ACC112 (cell line): Measurements from ENCODE around the gene GMPPB.

Source experiments
- H2AFZ ChIP-seq: fragments of 200-600 bp; sonication (generic); one replicate; pipeline ENCODE4 v1.6.0; 2017; ENCODE audit warnings: antibody characterized with exemption, low read length; ENCODE audit not compliant: unreplicated experiment
- H3K27ac ChIP-seq: fragments of 200-600 bp; sonication (generic); 2 replicates; pipeline ENCODE4 v1.5.1; 2014; ENCODE audit warnings: low read depth, mild to moderate bottlenecking, antibody characterized with exemption, low read length, moderate library complexity
- H3K27me3 ChIP-seq: fragments of 200-600 bp; sonication (generic); 2 replicates; pipeline ENCODE4 v1.6.1; 2014; ENCODE audit warnings: mild to moderate bottlenecking, antibody characterized with exemption, low read length, moderate library complexity, mixed read lengths; ENCODE audit not compliant: insufficient read depth
- H3K36me3 ChIP-seq: fragments of 200-600 bp; sonication (generic); 2 replicates; pipeline ENCODE4 v1.6.1; 2016; ENCODE audit warnings: mild to moderate bottlenecking, antibody characterized with exemption, low read length, moderate library complexity, mixed read lengths; ENCODE audit not compliant: insufficient read depth
- H3K4me1 ChIP-seq: fragments of 200-600 bp; sonication (generic); one replicate; pipeline ENCODE4 v1.6.1; 2016; ENCODE audit warnings: low read length, mixed read lengths; ENCODE audit not compliant: insufficient read depth, unreplicated experiment, control insufficient read depth
- H3K4me3 ChIP-seq: fragments of 200-600 bp; sonication (generic); 2 replicates; pipeline ENCODE4 v1.5.1; 2014; ENCODE audit warnings: mild to moderate bottlenecking, low read depth, low read length
- H3K79me2 ChIP-seq: fragments of 200-600 bp; sonication (generic); one replicate; pipeline ENCODE4 v1.6.0; 2016; ENCODE audit warnings: low read length; ENCODE audit not compliant: control insufficient read depth, unreplicated experiment, insufficient read depth

GMPPB gene

GRCh38 chr3:49723628-49724551 lies at the start of gene GMPPB:
Gene GMPPB, minus strand, starts transcription at chr3:49723951. Its CDS starts 225 bp downstream, at chr3:49723726.
- Histone ChIP-seq H3K36me3 (no peaks in the 10 kb centered on the region), H3K4me1 (peaks cover 15% of the 10 kb centered on the region), H3K27ac (peak within 1 kb of the TSS; percentile 78), H3K4me3 (peak within 1 kb of the TSS; percentile 88), H3K79me2 (peaks cover 14% of the 10 kb centered on the region), H2AFZ (no peak within 1 kb of the TSS), H3K27me3 (no peaks in the 10 kb centered on the region)

GRCh38 chr3:49772703-49773102 lies 49.0 kb upstream of the GMPPB start:
- peaks cover 9% of the 10 kb centered on the region for H3K4me1 ChIP-seq
- no peak overlapping the region for H3K27ac ChIP-seq
- H3K36me3 ChIP-seq: peaks cover 4% of the 10 kb centered on the region
- H2AFZ ChIP-seq: no peak overlapping the region
- no peak overlapping the region for H3K4me3 ChIP-seq
- no peaks in the 10 kb centered on the region for H3K27me3 ChIP-seq
- H3K79me2 ChIP-seq: peaks cover 64% of the 10 kb centered on the region

- Histone ChIP-seq H3K27ac (no peak overlapping the region), H3K36me3 (peaks cover 4% of the 10 kb centered on the region), H3K27me3 (no peaks in the 10 kb centered on the region), H2AFZ (no peak overlapping the region), H3K4me3 (no peak overlapping the region), H3K4me1 (peaks cover 9% of the 10 kb centered on the region), H3K79me2 (peaks cover 56% of the 10 kb centered on the region)
Measured at GRCh38 chr3:49771340-49771938, 47.7 kb upstream of the GMPPB start.

- Histone ChIP-seq H3K27me3 (no peaks in the 10 kb centered on the region), H3K4me3 (no peak overlapping the region), H3K4me1 (peaks cover 6% of the 10 kb centered on the region), H3K27ac (no peak overlapping the region), H2AFZ (no peak overlapping the region), H3K36me3 (peaks cover 6% of the 10 kb centered on the region), H3K79me2 (peaks cover 56% of the 10 kb centered on the region)
Measured at GRCh38 chr3:49769926-49770325, 46.2 kb upstream of the GMPPB start.

- no peak overlapping the region for H2AFZ ChIP-seq
- no peak overlapping the region for H3K27ac ChIP-seq
- H3K36me3 ChIP-seq: peaks cover 11% of the 10 kb centered on the region
- peaks cover 57% of the 10 kb centered on the region for H3K79me2 ChIP-seq
- no peaks in the 10 kb centered on the region for H3K27me3 ChIP-seq
- H3K4me3 ChIP-seq: no peak overlapping the region
- H3K4me1 ChIP-seq: peaks cover under 1% of the 10 kb centered on the region
Measured at GRCh38 chr3:49769286-49769915, 45.6 kb upstream of the GMPPB start.

GRCh38 chr3:49763981-49764380 lies 40.2 kb upstream of the GMPPB start:
- Histone ChIP-seq H3K4me1 (no peaks in the 10 kb centered on the region), H3K79me2 (peaks cover 52% of the 10 kb centered on the region), H3K27me3 (no peaks in the 10 kb centered on the region), H3K36me3 (peaks cover 8% of the 10 kb centered on the region), H2AFZ (no peak overlapping the region), H3K4me3 (no peak overlapping the region), H3K27ac (no peak overlapping the region)

- Histone ChIP-seq H3K27me3 (no peaks in the 10 kb centered on the region), H3K36me3 (peaks cover 8% of the 10 kb centered on the region; the same call in 1 of the 2 replicates), H3K4me1 (no peaks in the 10 kb centered on the region), H3K4me3 (no peak overlapping the region), H2AFZ (no peak overlapping the region), H3K27ac (no peak overlapping the region), H3K79me2 (peaks cover 58% of the 10 kb centered on the region)
Measured at GRCh38 chr3:49761661-49762060, 37.9 kb upstream of the GMPPB start.

- Histone ChIP-seq H3K4me3 (no peak overlapping the region), H2AFZ (no peak overlapping the region), H3K27me3 (no peaks in the 10 kb centered on the region), H3K79me2 (peaks cover 62% of the 10 kb centered on the region), H3K36me3 (no peaks in the 10 kb centered on the region), H3K27ac (no peak overlapping the region), H3K4me1 (no peaks in the 10 kb centered on the region)
Measured at GRCh38 chr3:49759226-49759625, 35.5 kb upstream of the GMPPB start.

- H3K36me3 ChIP-seq: no peaks in the 10 kb centered on the region
- H3K4me1 ChIP-seq: no peaks in the 10 kb centered on the region
- no peak overlapping the region for H2AFZ ChIP-seq
- H3K27me3 ChIP-seq: no peaks in the 10 kb centered on the region
- no peak overlapping the region for H3K27ac ChIP-seq
- H3K4me3 ChIP-seq: no peak overlapping the region
- peaks cover 60% of the 10 kb centered on the region for H3K79me2 ChIP-seq
Measured at GRCh38 chr3:49757197-49757596, 33.4 kb upstream of the GMPPB start.

- Histone ChIP-seq H2AFZ (no peak overlapping the region), H3K4me1 (no peaks in the 10 kb centered on the region), H3K27ac (no peak overlapping the region), H3K79me2 (peaks cover 56% of the 10 kb centered on the region), H3K4me3 (no peak overlapping the region), H3K36me3 (no peaks in the 10 kb centered on the region), H3K27me3 (no peaks in the 10 kb centered on the region)
Measured at GRCh38 chr3:49756036-49756435, 32.3 kb upstream of the GMPPB start.
